PC-3 (cell line): ENCODE results near the gene NOTCH4.

Source experiments
- CTCF ChIP-seq: fragments of 300-600 bp; sonication (generic); conservative IDR thresholded peaks from 2 replicates; pipeline ENCODE4 v1.5.1; 2017; ENCODE audit warnings: antibody characterized with exemption, low read depth, mild to moderate bottlenecking, low read length
- EZH2 ChIP-seq: fragments of 300-600 bp; sonication (generic); IDR thresholded peaks from one replicate; pipeline ENCODE4 v1.6.1; 2017; ENCODE audit warnings: antibody characterized with exemption, mild to moderate bottlenecking, low read length; ENCODE audit not compliant: unreplicated experiment
- EZH2phosphoT487 ChIP-seq: fragments of 300-600 bp; sonication (generic); IDR thresholded peaks from 2 replicates; pipeline ENCODE4 v1.6.1; 2018; ENCODE audit warnings: mild to moderate bottlenecking, antibody characterized with exemption, low read length, borderline replicate concordance

GRCh38 chr6:32183483-32184083, 40.3 kb downstream of the NOTCH4 start:
- TF ChIP-seq CTCF, result no peak
- TF ChIP-seq EZH2phosphoT487, result no peak
- no peak for TF ChIP-seq EZH2
